ENCODE measurements around the gene PRRX2.
"Not testable (repeated sequence)": the region's sequence is repeated elsewhere in the genome, so short reads cannot be mapped to it uniquely, and the experiment has no call there.

DNA sequence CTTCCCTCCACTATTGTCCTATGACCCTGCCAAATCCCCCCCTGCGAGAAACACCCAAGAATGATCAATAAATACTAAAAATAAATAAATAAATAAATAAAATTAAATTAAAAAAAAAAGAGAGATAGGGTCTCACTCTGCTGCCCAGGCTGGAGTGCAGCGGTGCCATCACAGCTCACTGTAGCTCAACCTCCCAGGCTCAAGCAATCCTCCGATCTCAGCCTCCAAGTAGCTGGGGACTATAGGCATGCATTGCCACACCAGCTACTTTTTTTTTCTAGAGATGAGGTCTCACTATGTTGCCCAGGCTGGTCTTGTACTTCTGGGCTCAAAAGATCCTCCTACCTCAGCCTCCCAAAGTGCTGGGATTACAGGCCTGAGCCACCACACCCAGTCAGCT lies 3.2 kb upstream of the PRRX2 start:
- TF ChIP-seq, protein P1, sequence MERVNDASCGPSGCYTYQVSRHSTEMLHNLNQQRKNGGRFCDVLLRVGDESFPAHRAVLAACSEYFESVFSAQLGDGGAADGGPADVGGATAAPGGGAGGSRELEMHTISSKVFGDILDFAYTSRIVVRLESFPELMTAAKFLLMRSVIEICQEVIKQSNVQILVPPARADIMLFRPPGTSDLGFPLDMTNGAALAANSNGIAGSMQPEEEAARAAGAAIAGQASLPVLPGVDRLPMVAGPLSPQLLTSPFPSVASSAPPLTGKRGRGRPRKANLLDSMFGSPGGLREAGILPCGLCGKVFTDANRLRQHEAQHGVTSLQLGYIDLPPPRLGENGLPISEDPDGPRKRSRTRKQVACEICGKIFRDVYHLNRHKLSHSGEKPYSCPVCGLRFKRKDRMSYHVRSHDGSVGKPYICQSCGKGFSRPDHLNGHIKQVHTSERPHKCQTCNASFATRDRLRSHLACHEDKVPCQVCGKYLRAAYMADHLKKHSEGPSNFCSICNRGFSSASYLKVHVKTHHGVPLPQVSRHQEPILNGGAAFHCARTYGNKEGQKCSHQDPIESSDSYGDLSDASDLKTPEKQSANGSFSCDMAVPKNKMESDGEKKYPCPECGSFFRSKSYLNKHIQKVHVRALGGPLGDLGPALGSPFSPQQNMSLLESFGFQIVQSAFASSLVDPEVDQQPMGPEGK (CRISPR knock-in tag; IDR thresholded peaks at IDR 0.05; ENCODE audit: borderline replicate concordance): not testable (repeated sequence)
- TF ChIP-seq, protein P2, sequence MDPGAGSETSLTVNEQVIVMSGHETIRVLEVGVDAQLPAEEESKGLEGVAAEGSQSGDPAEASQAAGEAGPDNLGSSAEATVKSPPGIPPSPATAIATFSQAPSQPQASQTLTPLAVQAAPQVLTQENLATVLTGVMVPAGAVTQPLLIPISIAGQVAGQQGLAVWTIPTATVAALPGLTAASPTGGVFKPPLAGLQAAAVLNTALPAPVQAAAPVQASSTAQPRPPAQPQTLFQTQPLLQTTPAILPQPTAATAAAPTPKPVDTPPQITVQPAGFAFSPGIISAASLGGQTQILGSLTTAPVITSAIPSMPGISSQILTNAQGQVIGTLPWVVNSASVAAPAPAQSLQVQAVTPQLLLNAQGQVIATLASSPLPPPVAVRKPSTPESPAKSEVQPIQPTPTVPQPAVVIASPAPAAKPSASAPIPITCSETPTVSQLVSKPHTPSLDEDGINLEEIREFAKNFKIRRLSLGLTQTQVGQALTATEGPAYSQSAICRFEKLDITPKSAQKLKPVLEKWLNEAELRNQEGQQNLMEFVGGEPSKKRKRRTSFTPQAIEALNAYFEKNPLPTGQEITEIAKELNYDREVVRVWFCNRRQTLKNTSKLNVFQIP (CRISPR knock-in tag; IDR thresholded peaks at IDR 0.05; ENCODE audit: borderline replicate concordance, low read depth): not testable (repeated sequence)
- not testable (repeated sequence) for TF ChIP-seq ZNF565 (CRISPR knock-in tag; conservative IDR thresholded peaks at IDR 0.05; ENCODE audit: low read depth); ARNTL (CRISPR knock-in tag; IDR thresholded peaks at IDR 0.05; ENCODE audit: borderline replicate concordance, low read depth); ESRRG (CRISPR knock-in tag; IDR thresholded peaks at IDR 0.05); ZNF8 (CRISPR knock-in tag; IDR thresholded peaks at IDR 0.05); PPARA (CRISPR knock-in tag; IDR thresholded peaks at IDR 0.05; ENCODE audit: borderline replicate concordance); SNAI2 (CRISPR knock-in tag; IDR thresholded peaks at IDR 0.05); ZNF70 (CRISPR knock-in tag; IDR thresholded peaks at IDR 0.05); RARB (CRISPR knock-in tag; IDR thresholded peaks at IDR 0.05); ZFP3 (CRISPR knock-in tag; IDR thresholded peaks at IDR 0.05)
- TF ChIP-seq, protein P3, sequence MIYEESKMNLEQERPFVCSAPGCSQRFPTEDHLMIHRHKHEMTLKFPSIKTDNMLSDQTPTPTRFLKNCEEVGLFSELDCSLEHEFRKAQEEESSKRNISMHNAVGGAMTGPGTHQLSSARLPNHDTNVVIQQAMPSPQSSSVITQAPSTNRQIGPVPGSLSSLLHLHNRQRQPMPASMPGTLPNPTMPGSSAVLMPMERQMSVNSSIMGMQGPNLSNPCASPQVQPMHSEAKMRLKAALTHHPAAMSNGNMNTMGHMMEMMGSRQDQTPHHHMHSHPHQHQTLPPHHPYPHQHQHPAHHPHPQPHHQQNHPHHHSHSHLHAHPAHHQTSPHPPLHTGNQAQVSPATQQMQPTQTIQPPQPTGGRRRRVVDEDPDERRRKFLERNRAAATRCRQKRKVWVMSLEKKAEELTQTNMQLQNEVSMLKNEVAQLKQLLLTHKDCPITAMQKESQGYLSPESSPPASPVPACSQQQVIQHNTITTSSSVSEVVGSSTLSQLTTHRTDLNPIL (CRISPR knock-in tag; IDR thresholded peaks at IDR 0.05; ENCODE audit: low read depth): not testable (repeated sequence)
- TF ChIP-seq, protein P4, sequence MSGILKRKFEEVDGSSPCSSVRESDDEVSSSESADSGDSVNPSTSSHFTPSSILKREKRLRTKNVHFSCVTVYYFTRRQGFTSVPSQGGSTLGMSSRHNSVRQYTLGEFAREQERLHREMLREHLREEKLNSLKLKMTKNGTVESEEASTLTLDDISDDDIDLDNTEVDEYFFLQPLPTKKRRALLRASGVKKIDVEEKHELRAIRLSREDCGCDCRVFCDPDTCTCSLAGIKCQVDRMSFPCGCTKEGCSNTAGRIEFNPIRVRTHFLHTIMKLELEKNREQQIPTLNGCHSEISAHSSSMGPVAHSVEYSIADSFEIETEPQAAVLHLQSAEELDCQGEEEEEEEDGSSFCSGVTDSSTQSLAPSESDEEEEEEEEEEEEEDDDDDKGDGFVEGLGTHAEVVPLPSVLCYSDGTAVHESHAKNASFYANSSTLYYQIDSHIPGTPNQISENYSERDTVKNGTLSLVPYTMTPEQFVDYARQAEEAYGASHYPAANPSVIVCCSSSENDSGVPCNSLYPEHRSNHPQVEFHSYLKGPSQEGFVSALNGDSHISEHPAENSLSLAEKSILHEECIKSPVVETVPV (CRISPR knock-in tag; IDR thresholded peaks at IDR 0.05): not testable (repeated sequence)
